HG02970 (cell line): ENCODE measurements around the gene KRTAP3-3.

Experiments
- ATAC-seq: cut with Tn5 transposase; IDR thresholded peaks from one replicate; pipeline ENCODE4 v1.9.1; 2021; ENCODE audit warnings: mild to moderate bottlenecking, moderate library complexity, moderate number of reproducible peaks; ENCODE audit not compliant: unreplicated experiment, low FRiP score

Gene KRTAP3-3

GRCh38 chr17:40962059-40962561, 31.9 kb downstream of the KRTAP3-3 start:
- no peak for ATAC-seq

DNA sequence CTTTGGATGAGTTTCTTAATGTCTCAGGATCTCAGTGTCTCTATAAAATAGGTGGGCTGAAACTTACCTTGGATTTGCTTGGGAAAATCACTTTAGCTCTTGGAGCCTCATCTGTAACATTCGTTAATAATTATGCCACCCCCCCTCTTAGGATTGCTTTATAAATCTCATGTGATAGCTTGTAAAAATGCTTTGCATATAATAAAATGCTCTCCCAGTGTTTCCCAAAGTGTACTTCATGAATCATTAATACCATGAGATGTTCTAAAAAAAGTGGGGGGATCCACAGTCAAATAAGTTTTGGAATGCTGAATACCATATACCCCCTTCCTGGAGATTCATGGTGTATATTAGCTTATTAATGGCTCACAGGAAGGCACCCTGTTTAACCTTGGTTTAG, 32.4 kb downstream of the KRTAP3-3 start:
- ATAC-seq = no peak

- no peak for ATAC-seq
These were observed 33.8 kb downstream of the KRTAP3-3 start for GRCh38 chr17:40960144-40960543.

DNA sequence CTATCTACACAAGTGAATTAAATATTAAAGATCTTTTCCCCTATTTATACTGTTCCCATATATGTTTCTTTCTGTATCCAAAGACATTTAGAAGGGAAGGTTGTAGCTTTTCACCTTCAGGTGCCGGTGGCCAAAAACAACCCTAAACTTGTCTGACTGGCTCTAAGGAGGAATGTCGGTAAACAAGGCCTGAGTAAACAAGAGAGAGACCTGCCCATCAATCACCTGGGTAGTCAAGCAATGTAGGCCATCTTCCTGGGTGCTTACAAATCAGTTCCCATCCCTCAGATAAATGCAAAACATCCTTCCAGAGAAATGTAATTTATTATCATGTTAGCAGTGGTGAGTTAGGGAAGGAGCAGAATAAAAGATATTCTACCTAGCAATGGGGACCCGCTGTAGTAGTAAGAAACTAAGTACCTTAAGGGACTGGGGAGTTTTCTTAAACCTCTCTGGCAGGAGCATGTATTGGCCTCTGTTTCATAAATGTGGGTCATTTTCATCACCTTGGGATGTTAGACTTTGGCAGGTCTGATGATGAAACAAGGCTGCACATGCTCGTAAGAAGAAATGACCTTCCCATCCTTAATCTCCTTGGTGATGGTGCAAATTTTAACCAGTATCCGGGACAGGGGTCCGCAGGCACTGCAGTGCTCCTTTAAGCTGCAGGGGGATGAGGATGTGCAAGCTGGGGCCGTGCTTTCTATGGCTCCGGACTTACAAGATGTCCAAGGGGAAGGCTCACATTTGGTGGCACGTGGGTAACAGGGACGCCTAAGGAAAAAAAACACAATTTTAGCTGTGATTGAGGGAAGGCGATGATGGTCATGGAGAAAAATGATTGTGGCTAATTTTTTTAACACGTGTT, 35.6 kb downstream of the KRTAP3-3 start:
- no peak for ATAC-seq

GRCh38 chr17:40956401-40957254, 37.3 kb downstream of the KRTAP3-3 start:
- ATAC-seq = no peak

DNA sequence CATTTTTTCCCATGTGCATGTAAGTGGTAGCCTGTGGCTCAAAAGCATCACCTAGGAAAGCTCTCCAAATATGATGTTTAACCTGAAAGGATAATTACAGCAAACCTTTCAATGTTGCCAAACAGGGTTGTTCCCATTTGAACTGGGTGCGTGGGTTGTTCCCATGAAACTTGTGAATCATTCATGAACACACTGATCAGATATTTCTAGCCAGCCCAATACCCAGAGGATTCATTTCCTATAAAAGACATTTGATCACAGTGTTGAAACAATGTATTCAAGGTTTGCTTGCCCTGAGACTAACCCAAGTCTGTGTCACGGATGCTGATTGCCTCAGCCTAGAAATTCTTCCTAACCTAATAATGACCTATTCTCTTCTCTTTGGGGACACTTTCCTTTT, 40.1 kb downstream of the KRTAP3-3 start:
- no peak for ATAC-seq

DNA sequence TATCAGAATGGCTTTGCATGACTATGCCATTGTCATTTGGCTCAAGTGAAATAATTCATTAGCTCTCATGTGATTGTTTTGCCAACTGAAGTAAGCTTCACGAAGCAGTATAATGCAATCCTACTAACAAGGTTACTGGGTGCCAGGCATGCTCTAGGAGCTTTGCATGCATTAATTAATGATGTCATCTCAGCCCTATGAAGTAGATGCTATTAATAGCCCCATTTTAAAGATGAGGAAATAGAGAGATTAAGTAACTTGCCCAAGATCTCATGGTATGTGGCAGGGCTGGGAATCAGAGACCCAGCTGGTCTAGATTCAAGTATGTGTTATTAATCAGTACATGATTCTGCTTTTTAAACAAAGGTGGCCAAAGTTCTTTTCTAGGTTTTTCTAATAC, 41.3 kb downstream of the KRTAP3-3 start:
- no peak for ATAC-seq

DNA sequence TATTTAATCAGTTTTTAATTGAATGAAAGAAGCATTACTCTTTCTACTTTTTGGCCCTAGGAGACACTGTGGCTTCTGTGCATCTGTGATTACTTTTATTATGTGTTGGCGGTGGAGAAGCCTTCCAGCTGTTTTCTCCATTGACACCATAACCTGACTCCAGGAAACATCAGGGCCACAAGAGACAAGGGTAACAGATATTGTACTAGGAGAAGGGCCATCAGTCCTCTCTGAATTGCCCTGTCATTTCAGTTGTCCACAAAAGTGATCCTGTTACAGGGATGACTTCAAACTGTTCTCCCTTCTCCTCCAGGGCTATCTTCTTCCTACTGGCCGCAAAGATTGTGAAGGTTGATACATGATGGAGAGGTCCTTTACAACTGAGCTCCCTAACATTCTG, 41.8 kb downstream of the KRTAP3-3 start:
- no peak for ATAC-seq

DNA sequence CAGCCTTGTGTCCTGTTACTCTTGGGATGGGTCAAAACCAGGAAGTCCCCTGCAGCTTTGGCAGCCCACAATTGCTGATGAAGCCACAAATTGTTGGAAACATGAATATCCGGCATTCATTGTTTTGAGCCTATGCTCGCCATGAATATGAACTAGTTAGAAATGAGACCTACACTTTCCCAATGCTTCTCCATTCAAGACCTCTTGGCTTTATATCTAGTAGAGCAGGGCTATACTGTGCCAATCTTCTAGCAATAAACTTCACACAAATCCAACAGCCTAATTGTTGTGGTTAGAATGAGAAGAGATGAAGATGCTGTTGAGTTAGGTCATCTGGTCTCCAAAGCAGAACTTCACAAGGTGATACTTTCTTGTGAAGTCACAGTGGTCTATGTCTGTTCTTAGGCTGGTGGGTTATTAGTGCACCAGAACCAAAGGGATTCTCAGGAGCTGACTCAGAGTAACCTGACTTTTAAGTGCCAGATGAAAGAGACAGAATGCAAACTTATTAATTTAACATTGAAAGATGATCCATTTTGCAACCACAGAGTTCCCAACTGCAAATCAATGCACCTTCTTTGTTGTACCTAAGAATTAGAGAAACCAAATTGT, 42.8 kb downstream of the KRTAP3-3 start:
- no peak for ATAC-seq

GRCh38 chr17:40950176-40950575, 43.8 kb downstream of the KRTAP3-3 start:
- ATAC-seq = no peak

- ATAC-seq = no peak
These were observed 44.5 kb downstream of the KRTAP3-3 start for GRCh38 chr17:40949418-40949817.

GRCh38 chr17:40947929-40948328, 46.0 kb downstream of the KRTAP3-3 start:
- ATAC-seq = no peak

GRCh38 chr17:40945414-40945813, 48.5 kb downstream of the KRTAP3-3 start:
- ATAC-seq = no peak

- ATAC-seq = no peak
These were observed 49.4 kb downstream of the KRTAP3-3 start for GRCh38 chr17:40944531-40944930.
